ENCODE data around the gene VSNL1. TPM values are rescaled to one million over a fixed set of nuclear protein-coding genes. Genes with fewer than 3 reads are reported as not detected.

Gene VSNL1
- polyA plus RNA-seq, 3 donors: not detected

DNA sequence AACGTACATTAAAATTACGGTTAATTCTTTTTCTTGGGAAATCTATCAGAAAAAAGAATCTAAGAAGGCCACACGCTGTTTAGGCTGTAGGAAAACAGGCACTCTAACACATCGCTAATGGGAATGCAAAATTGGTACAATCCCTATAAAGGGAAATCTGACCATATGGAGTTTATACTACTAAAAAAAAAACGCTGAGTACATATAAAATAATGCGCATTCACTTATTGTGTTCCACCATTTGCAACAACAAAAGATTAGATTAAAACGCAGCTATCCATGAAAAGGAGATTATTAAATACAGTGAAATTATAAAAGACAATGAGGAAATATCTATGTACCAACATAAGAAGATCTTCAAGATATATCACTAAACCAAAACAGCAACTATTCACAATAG is 150.3 kb downstream of the VSNL1 start:
- peaks cover 0 to 2% (median 0%) of the 10 kb centered on the region in 7 donors for H3K9me3 Mint-ChIP-seq
- Histone ChIP-seq H3K79me2 (ENCODE audit: insufficient read depth, low read length) (no peaks in the 10 kb centered on the region), H3K4me1 (ENCODE audit: control insufficient read depth in 1 of 2, insufficient read depth in 2 of 2, low read length in 2 of 2) (no peaks in the 10 kb centered on the region), H2AFZ (ENCODE audit: insufficient read depth, low read depth, low read length, poor library complexity, severe bottlenecking) (no peak overlapping the region), H4K20me1 (ENCODE audit: insufficient read depth, low read length) (no peaks in the 10 kb centered on the region), H3K9ac (ENCODE audit: insufficient read depth, low read length, poor library complexity, severe bottlenecking) (no peak overlapping the region), H3K27me3 (ENCODE audit: control insufficient read depth in 2 of 2, insufficient read depth in 2 of 2, low read length in 2 of 2) (no peaks in the 10 kb centered on the region), H3K27ac (ENCODE audit: low read depth in 1 of 2, low read length in 2 of 2) (no peak overlapping the region), H3K4me2 (replicated peaks; ENCODE audit: extremely low read depth, low read length, poor library complexity, severe bottlenecking) (no peak overlapping the region), H3K9me3 (replicated peaks in 1 of 2; ENCODE audit: control insufficient read depth in 1 of 2, insufficient read depth in 1 of 2, low read length in 2 of 2) (no peaks in the 10 kb centered on the region), H3K4me3 (replicated peaks in 1 of 3; ENCODE audit: low read depth in 2 of 3, low read length in 3 of 3) (no peak overlapping the region), H3K36me3 (replicated peaks in 1 of 2; ENCODE audit: control insufficient read depth in 1 of 2, insufficient read depth in 2 of 2, low read length in 2 of 2) (peaks cover 42 to 80% of the 10 kb centered on the region in 2 donors)
- TF ChIP-seq, protein P1, sequence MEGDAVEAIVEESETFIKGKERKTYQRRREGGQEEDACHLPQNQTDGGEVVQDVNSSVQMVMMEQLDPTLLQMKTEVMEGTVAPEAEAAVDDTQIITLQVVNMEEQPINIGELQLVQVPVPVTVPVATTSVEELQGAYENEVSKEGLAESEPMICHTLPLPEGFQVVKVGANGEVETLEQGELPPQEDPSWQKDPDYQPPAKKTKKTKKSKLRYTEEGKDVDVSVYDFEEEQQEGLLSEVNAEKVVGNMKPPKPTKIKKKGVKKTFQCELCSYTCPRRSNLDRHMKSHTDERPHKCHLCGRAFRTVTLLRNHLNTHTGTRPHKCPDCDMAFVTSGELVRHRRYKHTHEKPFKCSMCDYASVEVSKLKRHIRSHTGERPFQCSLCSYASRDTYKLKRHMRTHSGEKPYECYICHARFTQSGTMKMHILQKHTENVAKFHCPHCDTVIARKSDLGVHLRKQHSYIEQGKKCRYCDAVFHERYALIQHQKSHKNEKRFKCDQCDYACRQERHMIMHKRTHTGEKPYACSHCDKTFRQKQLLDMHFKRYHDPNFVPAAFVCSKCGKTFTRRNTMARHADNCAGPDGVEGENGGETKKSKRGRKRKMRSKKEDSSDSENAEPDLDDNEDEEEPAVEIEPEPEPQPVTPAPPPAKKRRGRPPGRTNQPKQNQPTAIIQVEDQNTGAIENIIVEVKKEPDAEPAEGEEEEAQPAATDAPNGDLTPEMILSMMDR (IDR thresholded peaks at IDR 0.05): no peak
- no peak for DNase-seq
- no peaks in the 10 kb centered on the region for H3K4me1 Mint-ChIP-seq
- intact Hi-C loops (cut with micrococcal nuclease): no loop called here
- WGBS (ENCODE audit: insufficient coverage): no CpG with 5 or more reads among the region's 7 CpGs
- no peak overlapping the region for H3K4me3 Mint-ChIP-seq
- no peak overlapping the region for H3K27ac Mint-ChIP-seq
- H3K36me3 Mint-ChIP-seq: peaks cover 49 to 64% of the 10 kb centered on the region in 2 donors
- no peaks in the 10 kb centered on the region for H3K27me3 Mint-ChIP-seq (ENCODE audit: low read depth in 3 of 3)

Other genes with a start within 250 kb of the VSNL1 start
- not detected for gene RAD51AP2, start 22.3 kb upstream of the VSNL1 start, polyA plus RNA-seq
- gene SMC6, start 213.1 kb downstream of the VSNL1 start, polyA plus RNA-seq: 1 to 10 TPM; 3.8 to 6.1 (median 5.1) TPM
- gene GEN1, start 213.4 kb downstream of the VSNL1 start, polyA plus RNA-seq: 1 to 10 TPM in 1 of 3 donors, under 1 TPM in 2; 0.79 to 3.6 (median 0.96) TPM